ENCODE results near the gene ZMYND19.

DNA sequence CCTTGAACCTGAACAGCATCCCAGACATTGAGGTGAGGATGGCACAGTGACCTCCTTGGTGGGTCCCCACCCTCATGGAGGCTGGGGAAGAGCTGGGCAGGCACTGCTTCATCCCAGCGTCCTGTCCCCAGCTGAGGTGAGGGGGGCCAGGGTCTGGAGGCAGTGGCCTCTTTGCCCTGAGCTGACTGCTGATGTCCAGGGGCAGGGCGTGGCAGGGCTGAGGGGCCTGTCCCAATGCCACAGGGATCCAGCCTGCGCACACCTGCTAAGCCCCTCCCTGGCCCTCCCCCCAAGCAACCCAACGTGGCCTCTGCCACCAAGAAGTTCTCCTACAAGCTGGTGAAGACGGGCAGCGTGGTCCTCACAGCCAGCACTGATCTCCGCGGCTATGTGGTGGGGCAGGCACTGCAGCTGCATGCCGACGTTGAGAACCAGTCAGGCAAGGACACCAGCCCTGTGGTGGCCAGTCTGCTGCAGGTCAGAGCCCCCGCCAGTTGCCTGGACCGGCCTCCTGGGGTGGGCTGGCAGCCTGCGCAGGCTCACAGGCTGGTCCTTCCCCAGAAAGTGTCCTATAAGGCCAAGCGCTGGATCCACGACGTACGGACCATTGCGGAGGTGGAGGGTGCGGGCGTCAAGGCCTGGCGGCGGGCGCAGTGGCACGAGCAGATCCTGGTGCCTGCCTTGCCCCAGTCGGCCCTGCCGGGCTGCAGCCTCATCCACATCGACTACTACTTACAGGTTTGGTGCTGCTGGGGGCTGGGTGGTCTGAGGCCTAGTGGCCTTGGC is 23.6 kb upstream of the ZMYND19 start:
- TF ChIP-seq ZBTB49 (tag by site-specific recombination; IDR thresholded peaks at IDR 0.05; ENCODE audit: low read depth) (no peak), ZNF223 (tag by site-specific recombination; IDR thresholded peaks at IDR 0.05) (no peak), ZNF391 (tag by site-specific recombination; IDR thresholded peaks at IDR 0.05; ENCODE audit: borderline replicate concordance, low read depth) (no peak), ZNF175 (tag by site-specific recombination; IDR thresholded peaks at IDR 0.05) (no peak), ZNF76 (tag by site-specific recombination; IDR thresholded peaks at IDR 0.05; ENCODE audit: borderline replicate concordance, low read depth) (no peak)

All from HEK293 (cell line).